ENCODE data around the gene DHX35.

DNA sequence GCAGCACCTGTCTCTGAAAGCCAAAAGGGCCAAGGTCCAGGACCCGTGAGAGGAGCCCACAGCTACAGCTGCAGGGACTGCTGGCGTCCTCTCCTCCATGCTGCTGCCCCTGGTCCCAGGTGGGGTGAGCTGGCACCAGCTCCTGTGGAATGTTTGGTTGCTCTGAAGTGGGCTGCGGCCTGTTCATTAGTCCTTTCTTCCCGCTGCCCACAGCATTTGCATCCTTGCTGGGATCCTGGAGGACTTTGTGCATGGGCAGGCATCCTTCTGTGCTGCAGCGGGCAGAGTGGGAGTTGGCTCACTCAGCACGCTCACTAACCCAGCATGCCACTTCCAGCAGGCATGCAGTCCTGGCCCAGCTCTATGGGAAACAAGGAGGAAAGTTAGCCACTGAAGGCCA, 76.4 kb downstream of the DHX35 start:
- TF ChIP-seq, protein P1, sequence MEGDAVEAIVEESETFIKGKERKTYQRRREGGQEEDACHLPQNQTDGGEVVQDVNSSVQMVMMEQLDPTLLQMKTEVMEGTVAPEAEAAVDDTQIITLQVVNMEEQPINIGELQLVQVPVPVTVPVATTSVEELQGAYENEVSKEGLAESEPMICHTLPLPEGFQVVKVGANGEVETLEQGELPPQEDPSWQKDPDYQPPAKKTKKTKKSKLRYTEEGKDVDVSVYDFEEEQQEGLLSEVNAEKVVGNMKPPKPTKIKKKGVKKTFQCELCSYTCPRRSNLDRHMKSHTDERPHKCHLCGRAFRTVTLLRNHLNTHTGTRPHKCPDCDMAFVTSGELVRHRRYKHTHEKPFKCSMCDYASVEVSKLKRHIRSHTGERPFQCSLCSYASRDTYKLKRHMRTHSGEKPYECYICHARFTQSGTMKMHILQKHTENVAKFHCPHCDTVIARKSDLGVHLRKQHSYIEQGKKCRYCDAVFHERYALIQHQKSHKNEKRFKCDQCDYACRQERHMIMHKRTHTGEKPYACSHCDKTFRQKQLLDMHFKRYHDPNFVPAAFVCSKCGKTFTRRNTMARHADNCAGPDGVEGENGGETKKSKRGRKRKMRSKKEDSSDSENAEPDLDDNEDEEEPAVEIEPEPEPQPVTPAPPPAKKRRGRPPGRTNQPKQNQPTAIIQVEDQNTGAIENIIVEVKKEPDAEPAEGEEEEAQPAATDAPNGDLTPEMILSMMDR (IDR thresholded peaks at IDR 0.05) = no peak
- no peak for TF ChIP-seq EP300 (IDR thresholded peaks at IDR 0.05)

Measured in tibial nerve (tissue), 4 donors.